Stimulated activated CD4-positive, alpha-beta T cell treated with anti-CD3 and anti-CD28 coated beads, Interleukin-12 subunit alpha, Interleukin-12 subunit beta, amount 100 ng/mL, for 48 hours (primary cell): ENCODE results near the gene BACH2.
A peak's percentile ranks its signal among the peaks of the same experiment; 100 is the strongest.

Experiments used
- DNase-seq, 3 donors: peaks; one replicate each; pipeline ENCODE4 v3.0.0-alpha.2; 2020; ENCODE audit warnings: low read depth in 2 of 3, low spot score in 1 of 3

BACH2 gene

DNA sequence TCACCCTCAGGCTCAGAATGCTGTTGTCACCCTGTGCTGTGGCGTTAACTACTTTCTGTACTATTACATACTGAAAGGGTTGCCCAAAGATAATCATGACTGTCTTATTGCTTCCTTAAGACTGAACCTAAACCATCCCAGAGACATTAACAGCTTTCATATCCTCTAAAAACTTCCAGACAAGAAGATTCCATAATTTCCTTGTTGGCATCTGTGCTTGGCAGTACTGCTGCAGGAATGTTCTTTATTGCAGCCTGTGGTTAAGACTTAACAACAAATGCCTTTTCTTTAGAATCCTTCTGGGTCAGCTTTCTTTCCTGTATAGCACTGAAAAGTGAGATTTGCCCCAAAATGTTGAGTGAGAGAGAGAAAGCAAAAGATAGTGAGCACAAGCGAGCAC is 292.7 kb downstream of the BACH2 start:
- DNase-seq = no peak

DNA sequence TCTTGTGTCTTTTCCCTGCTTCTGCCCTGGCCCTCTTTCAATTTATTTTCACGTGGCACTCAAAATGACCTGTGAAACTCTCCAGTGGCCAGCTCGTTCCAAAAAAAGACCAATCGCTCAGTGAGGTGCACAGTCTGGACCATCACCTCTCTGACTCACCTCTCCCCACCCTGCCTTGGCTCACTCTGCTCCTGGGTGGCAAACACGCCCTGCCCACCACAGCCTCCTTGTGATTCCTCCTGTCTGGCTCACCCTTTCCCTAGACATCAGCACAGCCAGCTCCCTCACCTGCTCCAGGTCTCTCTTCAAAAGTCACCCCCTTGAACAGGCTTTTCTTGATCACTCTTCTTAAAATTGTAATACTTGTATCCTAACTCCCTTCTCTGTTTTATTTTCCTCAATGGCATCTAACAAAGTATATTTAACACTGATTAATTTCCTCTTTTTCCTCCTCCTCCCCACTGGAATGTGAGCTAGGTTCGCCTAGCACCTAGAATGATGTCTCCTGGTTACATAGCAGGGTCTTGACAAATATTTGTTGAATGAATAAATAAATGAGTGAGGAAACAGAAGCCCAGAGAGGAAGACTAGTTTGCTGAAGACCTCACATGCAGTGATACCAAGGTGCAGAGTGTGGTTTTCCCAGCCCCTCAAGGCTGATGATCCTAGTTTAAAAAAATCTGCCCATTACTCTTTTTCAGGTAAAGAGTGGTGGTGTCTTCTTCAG is 293.4 kb downstream of the BACH2 start:
- DNase-seq = no peak

DNA sequence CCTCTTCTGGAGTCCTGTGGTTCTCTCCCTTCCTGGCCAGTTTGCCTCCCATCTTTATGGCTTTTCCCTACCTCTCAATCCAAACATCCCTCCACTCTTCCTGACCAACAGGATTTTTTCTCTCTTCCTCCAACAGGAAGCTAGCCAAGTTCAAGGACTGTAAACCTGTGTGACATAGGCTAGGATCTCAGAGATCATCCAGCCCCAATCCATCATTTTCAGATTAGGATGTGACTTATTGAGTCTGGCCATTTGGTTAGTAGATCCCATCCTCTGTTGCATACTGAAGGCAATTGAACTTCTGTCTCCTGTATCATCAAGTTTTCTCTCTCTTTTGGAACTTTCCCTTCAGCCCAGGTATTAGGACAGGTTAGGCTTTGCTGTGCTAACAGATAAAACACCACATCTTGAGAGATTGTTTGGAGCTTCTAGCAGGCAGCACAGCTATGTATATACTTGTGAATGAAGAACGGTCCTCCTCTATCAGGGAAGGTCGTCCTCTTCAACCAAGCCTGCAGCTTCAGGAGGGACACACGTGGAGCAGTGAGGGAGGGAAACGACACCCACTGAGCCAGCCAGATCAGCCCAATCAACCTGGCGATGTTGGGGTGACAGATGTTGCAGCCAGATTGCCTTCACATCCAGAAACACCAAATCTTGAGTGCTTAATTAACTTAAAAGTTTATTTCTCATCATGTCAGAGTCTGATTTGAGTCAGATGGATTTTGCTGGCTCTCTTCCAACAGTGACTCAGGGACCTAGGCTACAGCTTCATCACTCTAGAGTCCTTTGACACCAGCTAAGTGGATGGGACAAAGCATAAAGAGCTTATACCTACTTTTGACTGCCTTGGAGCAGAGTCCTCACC is 295.5 kb downstream of the BACH2 start:
- DNase-seq = peak in 2 of 3 donors; percentile 45 to 76

DNA sequence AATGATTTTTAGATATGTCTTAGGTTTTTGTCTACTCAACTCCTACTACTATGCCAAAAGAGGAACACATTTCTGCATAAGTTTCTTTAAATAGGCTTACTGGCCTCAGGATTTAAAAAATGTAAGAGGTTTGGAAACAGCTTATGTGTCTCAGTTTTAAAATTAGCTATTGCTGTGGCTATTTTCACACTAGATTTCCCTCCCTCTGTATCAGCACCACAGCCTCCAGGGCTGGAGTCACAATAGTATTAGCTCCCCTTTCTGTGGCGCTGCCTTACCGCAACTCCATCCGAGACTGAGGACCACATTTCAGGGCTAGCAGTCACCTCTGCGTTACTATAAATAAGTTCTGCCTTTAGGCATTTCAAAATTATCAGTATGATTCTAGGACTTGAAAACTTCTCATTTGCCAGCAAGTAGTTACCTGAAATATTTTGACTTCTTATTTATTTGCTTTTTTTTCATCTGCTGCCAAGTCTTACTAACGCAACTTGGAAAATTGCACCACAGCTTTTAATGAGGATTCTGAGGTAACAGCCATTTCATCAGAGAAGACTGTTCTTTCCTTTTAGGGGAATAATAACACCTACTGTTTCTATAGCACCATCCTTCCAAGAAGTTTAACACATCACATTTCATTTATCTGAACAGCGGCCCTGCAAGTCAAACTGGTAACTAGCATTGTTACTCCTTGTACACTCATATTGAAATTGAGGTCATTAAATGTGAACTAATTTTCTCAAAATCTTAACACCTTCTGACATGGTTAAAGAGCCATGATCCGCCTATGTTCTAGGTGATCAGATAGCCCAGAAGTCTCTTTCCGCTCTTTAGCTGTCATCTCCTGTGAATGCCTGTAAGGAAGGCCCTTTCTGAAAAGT is 296.5 kb downstream of the BACH2 start:
- DNase-seq = no peak

DNA sequence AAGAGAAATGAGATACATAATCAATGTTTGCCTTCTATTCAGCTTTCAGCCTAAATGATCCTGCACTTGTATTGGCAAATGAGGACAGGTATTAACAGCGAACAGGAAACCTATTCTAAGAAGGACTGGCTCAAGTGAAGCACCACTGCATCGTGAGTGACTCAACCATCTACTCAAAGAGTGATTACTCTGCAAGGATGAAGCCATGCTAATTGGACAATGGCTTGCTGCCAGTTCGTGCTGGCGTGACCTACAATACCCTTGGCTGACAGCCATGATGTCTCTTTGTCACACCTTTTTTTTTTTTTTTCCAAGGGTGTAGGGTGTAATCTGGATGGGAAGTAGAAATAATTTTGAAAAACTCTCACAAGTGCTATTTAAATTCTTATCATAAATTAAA is 297.5 kb downstream of the BACH2 start:
- DNase-seq = no peak

DNA sequence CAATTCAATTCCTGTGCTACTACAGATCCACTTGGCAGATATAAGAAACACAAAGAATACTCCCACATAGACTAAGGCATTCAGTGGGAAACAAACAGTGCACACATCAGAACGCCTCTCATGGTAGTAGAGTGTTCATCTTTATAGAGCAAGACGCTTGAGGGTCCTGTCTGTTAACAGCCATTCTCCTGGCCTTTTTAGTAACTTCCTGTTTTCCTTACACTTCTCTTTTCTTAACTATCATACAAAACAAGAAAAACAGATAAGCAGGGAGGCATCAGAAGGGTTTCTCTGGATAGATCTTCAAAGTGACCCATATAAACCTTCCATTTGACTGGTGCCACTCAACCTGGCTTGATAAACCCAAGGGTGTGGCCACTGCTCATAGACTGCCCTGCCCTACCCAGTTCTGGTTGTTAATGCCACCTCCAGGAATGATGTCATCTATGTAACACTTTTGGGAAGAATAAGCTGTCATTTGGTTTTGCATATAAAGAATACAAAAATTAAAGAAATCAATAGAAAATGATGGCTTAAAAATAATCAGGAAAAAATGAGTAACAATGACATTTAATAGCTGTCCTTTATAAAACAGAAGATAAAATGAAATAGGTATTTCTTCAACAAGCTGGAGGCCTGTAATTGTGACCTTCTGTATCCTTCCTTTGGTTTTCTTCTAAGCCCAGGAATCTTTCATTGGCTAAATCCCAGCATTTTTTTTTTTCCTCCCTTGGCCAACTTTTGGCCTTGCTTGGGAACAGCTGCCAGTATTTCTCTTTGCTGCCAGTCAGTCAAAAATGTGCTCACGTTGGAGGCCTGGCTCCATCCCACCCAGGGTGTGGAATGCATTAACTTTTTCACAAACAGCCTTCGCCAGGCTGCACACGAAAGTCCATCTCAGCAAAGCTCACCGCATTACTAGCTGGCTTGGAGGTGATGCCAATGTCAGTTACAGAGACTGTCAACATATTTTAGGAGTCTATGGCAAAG is 298.9 kb downstream of the BACH2 start:
- no peak for DNase-seq

DNA sequence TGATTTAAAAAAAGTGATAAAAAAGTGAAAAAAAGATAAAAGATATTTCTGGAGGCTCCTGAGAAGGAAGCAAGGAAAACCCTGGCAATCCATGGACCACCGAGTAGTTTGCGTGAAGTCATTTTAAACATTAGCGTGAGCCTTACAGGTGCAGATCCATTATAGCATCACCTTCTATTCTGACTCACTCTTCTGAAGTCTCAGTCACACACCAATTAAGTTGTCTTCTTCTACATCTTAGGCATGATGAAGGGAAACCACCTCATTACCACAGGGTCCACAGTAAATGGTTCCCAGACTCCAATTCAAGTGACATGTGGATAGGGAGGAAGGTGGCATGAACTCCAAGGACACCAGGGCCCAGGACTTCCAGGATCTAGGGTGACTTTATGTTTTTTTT is 303.2 kb downstream of the BACH2 start:
- no peak for DNase-seq

DNA sequence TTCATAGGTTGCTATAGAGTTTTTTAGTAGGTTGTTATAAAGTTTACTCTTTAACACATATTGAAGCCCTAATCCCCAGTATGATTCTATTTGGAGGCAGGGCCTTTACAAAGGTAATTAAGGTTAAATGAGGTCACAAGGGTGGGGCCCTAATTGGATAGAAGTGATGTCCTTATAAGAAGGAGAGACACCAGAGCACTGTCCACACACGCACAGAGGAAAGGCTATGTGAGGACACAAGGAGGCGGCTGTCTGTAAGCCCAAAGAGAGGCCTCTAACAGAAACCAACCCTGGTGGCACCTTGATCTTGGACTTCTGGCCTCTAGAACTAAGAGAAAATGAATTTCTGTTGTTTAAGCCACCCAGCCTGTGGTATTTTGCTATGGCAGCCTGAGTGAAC is 303.8 kb downstream of the BACH2 start:
- no peak for DNase-seq

DNA sequence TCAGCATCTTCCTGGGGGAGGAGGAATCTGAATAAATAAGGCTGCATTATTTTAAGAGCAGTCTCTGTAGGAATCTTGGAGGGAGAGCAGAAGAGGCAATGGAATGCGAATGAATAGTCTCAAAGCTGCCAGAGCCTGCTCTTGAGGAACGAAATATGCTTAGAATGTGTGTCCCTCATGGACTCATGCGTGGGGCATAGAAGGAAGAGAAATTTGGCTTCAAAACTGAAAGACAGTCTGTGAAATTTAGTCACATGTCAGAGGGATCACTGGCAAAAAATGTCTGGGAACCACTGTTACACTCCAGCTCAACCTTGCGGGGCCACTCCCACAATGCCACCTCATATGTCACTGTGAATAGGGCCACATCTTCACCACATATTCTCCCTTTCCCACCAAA is 306.9 kb downstream of the BACH2 start:
- no peak for DNase-seq

DNA sequence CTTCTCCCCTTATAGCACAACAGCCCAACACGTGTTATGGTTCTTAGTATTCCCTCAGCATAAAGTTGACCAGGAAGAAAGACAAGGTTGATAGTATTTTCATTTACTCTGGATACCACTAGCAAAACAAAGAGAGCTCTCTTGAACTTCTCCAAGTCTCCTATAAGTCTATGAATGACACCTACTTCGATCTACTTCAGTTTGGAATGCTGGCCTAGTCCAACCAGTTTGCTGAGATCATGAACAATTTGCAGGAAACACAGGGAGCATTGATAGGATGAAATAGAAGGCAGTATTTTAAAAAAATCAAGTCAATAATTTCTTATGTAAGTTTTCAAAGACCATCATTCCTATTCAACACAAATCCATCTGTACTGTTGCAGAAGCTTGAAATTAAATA is 308.8 kb downstream of the BACH2 start:
- DNase-seq = no peak

DNA sequence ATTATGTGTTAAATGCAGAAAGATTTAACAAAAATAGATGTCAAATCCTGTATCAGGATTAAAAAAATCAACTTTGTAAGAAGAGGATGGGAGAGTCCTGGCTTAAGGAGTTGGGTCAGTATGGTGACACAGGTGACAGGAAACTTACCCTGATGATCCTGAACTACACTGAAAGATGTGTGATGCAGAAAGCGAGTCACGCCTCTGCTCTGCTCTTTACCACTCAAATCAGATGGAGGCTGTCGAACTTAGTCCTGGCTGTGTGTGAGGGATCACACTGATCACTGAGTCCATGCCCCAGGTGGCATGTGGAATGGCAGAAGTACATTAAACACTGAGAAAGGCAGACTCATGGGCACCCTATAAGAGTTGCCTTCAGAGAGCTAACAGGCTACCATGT is 309.5 kb downstream of the BACH2 start:
- no peak for DNase-seq

DNA sequence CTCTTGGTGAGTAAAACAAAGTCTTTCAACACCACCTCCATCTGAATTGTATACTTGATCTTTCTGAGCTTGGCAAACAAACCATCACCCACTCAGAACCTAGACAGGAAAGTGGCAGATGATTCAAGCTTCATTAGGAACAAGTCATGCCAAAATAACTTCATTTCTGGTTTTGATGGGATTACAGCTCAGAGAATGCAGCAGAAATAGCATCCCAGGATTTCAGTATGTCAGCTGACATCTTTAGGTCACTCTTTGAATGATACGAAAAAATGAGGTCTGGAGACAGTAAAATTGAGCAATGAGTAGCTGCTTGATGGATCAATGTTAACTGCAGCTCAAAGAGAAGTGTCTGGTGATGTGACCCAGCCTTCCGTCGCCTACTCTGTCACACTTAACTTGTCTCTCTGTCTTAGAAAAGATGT is 310.0 kb downstream of the BACH2 start:
- no peak for DNase-seq

DNA sequence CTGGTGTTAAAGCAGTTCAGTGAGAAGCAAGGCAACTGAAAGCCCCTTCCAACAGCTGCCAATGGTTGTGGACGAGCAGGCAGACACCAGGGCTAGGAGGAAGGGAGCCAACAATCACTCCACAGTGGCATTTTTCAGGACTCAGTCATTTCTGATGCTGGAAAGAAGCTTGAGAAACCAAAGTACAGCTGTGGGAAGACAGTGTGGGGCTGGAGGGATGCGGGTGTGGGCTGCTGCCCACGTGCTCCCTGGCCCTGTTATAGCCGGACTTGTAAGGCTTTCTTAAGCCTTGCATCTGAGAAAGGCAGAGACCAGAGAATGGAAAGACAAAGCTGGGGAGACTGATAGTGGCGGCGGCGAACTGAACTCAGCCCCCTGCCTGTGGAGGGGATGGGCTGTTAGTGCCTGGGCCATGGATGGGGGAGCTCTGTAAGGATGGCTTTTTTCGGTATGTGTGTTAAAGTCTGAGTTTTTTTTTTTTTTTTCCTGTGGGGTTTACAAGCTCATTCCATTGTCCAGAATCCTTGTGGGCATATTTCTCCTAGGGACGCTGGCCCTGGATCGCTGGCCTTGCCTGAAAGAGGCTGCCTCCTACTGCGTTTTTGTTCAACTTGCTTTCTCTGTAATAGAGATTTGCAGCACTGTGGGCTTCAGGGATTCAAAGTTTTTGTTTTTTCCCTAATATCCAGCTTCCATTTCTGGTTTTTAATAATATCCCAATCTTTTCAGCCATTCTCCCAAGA is 310.7 kb downstream of the BACH2 start:
- DNase-seq = no peak

DNA sequence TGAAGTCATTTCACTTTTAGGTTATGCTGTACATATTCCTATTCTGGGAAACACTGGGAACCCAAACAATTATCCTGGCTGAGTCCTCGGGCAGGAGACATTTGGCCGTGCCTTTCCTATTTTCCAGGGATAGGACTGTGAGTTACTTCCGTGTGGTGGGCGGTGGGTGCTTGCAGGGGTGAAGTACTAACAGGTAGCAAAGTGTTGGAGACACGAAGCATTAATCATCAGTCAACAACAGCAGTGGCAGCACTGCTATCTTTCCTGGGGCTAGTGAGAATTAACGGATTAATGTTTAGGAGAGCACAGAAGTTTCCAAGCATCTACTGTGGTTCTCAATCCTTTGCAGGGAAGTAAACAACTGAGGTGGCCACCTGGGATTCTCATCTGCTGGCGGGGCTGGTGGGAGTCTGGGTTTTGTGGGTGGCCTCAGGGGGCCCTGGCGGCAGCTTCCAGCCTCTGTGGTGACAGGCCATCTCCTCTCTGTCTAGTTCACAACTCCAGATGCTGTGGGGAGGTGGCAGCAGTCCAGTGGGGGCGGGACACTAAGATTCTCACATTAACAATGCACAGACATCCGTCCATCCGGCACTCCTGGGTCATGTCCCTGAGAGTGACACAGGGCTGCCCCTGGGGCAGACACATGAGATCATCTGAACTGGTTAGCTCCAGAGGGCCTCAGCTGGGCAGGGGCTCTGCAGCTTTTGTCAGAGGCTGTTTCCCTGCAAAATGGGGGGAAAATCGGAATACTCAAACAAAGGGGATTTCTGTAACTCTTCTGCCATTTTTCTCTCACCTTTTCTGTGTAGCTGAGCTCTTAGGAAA is 311.5 kb downstream of the BACH2 start:
- DNase-seq = no peak

DNA sequence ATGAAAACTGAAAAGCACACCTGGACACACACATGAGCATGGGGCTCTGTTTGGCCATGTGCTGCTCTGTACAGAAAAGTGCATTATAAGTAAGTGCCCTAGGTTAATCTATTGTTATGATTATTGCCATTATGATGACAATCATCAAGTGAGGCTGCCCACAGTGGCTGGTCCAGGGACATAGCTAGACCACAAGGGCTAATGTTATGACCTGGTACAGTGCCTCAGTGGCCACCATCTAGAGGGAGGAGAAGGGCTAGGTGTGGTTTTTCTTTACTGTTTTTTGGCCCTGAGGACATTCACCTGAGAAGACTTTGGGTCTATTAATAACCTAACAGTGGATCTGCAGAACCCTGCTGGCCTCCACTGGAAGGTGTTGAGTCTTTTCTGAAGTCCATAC is 316.3 kb downstream of the BACH2 start:
- DNase-seq = no peak

DNA sequence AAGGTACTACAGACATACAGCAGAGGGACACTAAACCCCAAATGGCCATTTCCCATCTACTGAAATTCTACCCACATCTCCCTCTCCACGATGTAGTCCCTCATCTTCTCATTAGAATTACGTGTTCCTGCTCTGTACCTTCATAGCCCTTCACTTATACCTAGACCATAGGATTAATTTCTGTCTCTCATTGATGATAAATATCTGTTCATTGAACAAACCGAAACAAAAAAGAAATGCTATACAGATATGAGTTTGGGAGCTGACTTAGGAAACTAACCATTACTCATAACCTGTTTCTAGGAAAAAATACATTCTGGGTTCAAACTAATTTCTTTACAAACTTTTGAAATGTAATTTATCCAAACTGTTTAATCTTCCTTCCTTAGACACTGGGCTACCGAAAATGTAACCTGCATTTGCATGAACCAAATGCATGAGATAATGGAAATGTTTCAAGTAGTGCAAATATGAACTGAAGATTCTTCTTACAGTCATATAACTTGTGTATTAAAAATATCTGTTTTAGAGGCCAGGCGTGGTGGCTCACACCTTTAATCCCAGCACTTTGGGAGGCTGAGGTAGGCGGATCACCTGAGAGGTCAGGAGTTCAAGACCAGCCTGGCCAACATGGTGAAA is 317.0 kb downstream of the BACH2 start:
- DNase-seq = no peak

DNA sequence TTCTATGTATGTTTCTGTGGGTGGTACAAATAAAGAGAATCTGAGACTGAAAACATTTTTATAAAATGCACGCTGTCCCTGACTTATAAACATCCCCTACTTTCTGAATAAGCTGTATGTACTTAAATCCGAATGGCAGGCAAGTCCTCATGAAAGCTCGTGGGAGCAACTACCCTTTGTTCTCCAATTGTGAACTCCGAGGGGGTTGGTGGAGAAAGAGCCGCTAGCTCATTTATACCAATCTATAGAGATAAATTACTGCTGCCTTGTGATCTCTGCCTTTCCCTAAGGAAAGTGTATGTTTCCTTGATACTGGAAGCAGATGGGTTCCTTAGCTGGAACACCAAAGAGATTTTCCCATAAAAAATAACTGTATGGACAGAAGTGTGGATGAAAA is 317.9 kb downstream of the BACH2 start:
- DNase-seq = no peak
